ENCODE results near the gene KCNQ5. TPM values are rescaled to one million over a fixed set of nuclear protein-coding genes. Genes with fewer than 3 reads are reported as not detected.

The KCNQ5 gene
- total RNA-seq, 1 experiment from 2014 or later = 0.07 TPM

DNA sequence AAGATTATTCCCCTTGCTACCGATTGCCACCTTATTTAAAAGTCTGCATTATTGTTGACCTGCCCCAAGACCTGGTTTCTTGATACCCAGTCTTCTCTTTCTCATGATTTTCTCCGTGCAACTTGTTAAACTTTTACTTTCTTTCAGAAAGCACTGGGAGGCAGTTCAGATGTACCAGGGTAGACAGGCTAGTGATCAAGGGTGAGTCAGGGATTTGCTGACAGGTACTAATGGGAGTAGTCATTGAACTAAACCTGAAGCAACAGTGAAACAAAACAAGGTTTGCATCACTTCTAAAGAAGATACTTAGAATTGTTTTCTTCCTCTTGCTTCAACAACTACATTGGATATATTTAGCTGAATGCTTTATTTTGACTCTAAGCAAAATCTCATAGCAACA, 124.4 kb downstream of the KCNQ5 start:
- Histone ChIP-seq H3K9ac (ENCODE audit: extremely low read depth, insufficient read length, low read length) (no peak overlapping the region), H4K5ac (ENCODE audit: insufficient read length, low read depth, low read length) (no peak overlapping the region), H4K91ac (ENCODE audit: insufficient read length, low read depth, low read length) (no peak overlapping the region), H4K8ac (replicated peaks; ENCODE audit: insufficient read length, low read depth, low read length) (no peak overlapping the region), H3K4ac (ENCODE audit: low read depth, low read length) (no peak overlapping the region), H2BK5ac (ENCODE audit: insufficient read length, low read length) (no peak overlapping the region), H3K18ac (ENCODE audit: insufficient read length, low read depth, low read length) (no peak overlapping the region), H2BK20ac (ENCODE audit: low read depth, low read length, poor library complexity, severe bottlenecking) (no peak overlapping the region), H3K14ac (ENCODE audit: insufficient read depth, low read length) (no peak overlapping the region), H2AK5ac (ENCODE audit: insufficient read length, low read length) (no peak overlapping the region), H4K20me1 (ENCODE audit: control insufficient read depth, insufficient read depth, insufficient read length) (no peaks in the 10 kb centered on the region), H3K23me2 (ENCODE audit: insufficient read length, low read depth, low read length, poor library complexity, severe bottlenecking) (no peaks in the 10 kb centered on the region), H3K4me2 (ENCODE audit: insufficient read depth, insufficient read length, low read length) (no peak overlapping the region), H3K9me3 (ENCODE audit: control insufficient read depth, low read depth, low read length) (no peaks in the 10 kb centered on the region), H2BK12ac (ENCODE audit: insufficient read length, low read depth, low read length) (no peak overlapping the region), H3K79me1 (ENCODE audit: insufficient read depth, low read depth, low read length, poor library complexity, severe bottlenecking) (no peaks in the 10 kb centered on the region), H3K27ac (ENCODE audit: insufficient read length, low read depth, low read length) (no peak overlapping the region), H3K79me2 (ENCODE audit: insufficient read depth, low read length) (no peaks in the 10 kb centered on the region), H3K56ac (ENCODE audit: insufficient read length, low read depth, low read length) (no peak overlapping the region), H3T11ph (ENCODE audit: low read length) (no peak overlapping the region), H3K23ac (ENCODE audit: insufficient read length, low read depth, low read length) (no peak overlapping the region), H2BK15ac (ENCODE audit: low read depth, low read length) (no peak overlapping the region), H3K27me3 (ENCODE audit: insufficient read depth, low read length) (no peaks in the 10 kb centered on the region), H2AFZ (ENCODE audit: low read length) (no peak overlapping the region), H3K4me1 (ENCODE audit: insufficient read depth, low read length) (peaks cover 5% of the 10 kb centered on the region; the same call in 1 of the 2 replicates), H2BK120ac (ENCODE audit: low read depth, low read length, poor library complexity, severe bottlenecking) (no peak overlapping the region)
- Mint-ChIP-seq H3K4me3 (no peak overlapping the region), H3K4me1 (peaks cover 8 to 10% of the 10 kb centered on the region in 2 experiments), H3K27me3 (ENCODE audit: low read depth) (no peaks in the 10 kb centered on the region), H3K36me3 (ENCODE audit: insufficient read depth in 1 of 3, low read depth in 3 of 3) (no peaks in the 10 kb centered on the region), H3K27ac (no peak overlapping the region; a peak in 2 of 7 replicates), H3K9me3 (no peaks in the 10 kb centered on the region)
- no CpG with 5 or more reads among the region's 2 CpGs for WGBS (ENCODE audit: extremely low coverage, insufficient read length, low lambda C conversion rate)
- TF ChIP-seq, protein P1, sequence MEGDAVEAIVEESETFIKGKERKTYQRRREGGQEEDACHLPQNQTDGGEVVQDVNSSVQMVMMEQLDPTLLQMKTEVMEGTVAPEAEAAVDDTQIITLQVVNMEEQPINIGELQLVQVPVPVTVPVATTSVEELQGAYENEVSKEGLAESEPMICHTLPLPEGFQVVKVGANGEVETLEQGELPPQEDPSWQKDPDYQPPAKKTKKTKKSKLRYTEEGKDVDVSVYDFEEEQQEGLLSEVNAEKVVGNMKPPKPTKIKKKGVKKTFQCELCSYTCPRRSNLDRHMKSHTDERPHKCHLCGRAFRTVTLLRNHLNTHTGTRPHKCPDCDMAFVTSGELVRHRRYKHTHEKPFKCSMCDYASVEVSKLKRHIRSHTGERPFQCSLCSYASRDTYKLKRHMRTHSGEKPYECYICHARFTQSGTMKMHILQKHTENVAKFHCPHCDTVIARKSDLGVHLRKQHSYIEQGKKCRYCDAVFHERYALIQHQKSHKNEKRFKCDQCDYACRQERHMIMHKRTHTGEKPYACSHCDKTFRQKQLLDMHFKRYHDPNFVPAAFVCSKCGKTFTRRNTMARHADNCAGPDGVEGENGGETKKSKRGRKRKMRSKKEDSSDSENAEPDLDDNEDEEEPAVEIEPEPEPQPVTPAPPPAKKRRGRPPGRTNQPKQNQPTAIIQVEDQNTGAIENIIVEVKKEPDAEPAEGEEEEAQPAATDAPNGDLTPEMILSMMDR (conservative IDR thresholded peaks at IDR 0.05) = no peak
- DNase-seq = no peak

All from H9 (cell line).